ENCODE data around the gene MUCL1. TPM values are rescaled to one million over a fixed set of nuclear protein-coding genes. Genes with fewer than 3 reads are reported as not detected.

MUCL1 gene
- total and polyA plus RNA-seq, 4 donors, result not detected

GRCh38 chr12:54870048-54870447 is 15.7 kb downstream of the MUCL1 start:
- H3K4me1 ChIP-seq (ENCODE audit: control insufficient read depth in 4 of 4, insufficient read depth in 4 of 4, low read length in 3 of 4), result peaks cover 0 to 6% (median 1%) of the 10 kb centered on the region in 4 donors
- H3K4me3 ChIP-seq (ENCODE audit: low read depth in 1 of 3, low read length in 3 of 3), result no peak overlapping the region
- no peak overlapping the region for H3K27ac ChIP-seq (ENCODE audit: low read depth in 1 of 2, low read length in 2 of 2)
- H3K9me3 ChIP-seq (ENCODE audit: control insufficient read depth in 4 of 4, low read length in 3 of 4), result no peaks in the 10 kb centered on the region
- no peak overlapping the region for H3K9ac ChIP-seq (ENCODE audit: low read depth in 1 of 2, low read length in 2 of 2)
- TF ChIP-seq HNF4A (conservative IDR thresholded peaks at IDR 0.05) (peak in 1 of 2 donors; percentile 23), FOXA1 (IDR thresholded peaks at IDR 0.05) (no peak)
- no peak for DNase-seq (ENCODE audit: low spot score)
- WGBS, result 32% methylated on average over 1 of the region's 1 CpG
- H3K27me3 ChIP-seq (ENCODE audit: control insufficient read depth in 4 of 4, insufficient read depth in 4 of 4, low read length in 3 of 4), result no peaks in the 10 kb centered on the region
- no peaks in the 10 kb centered on the region for H3K36me3 ChIP-seq (ENCODE audit: control insufficient read depth in 4 of 4, insufficient read depth in 3 of 4, low read depth in 1 of 4, low read length in 3 of 4)

- H3K4me3 ChIP-seq (ENCODE audit: low read depth in 1 of 3, low read length in 3 of 3), result no peak overlapping the region
- no peaks in the 10 kb centered on the region for H3K9me3 ChIP-seq (ENCODE audit: control insufficient read depth in 4 of 4, low read length in 3 of 4)
- H3K36me3 ChIP-seq (ENCODE audit: control insufficient read depth in 4 of 4, insufficient read depth in 3 of 4, low read depth in 1 of 4, low read length in 3 of 4), result no peaks in the 10 kb centered on the region
- no peaks in the 10 kb centered on the region for H3K27me3 ChIP-seq (ENCODE audit: control insufficient read depth in 4 of 4, insufficient read depth in 4 of 4, low read length in 3 of 4)
- TF ChIP-seq HNF4G (IDR thresholded peaks at IDR 0.05) (no peak), GABPA (IDR thresholded peaks at IDR 0.05 in 1 of 2, conservative IDR thresholded peaks at IDR 0.05 in 1 of 2) (no peak), RXRA (IDR thresholded peaks at IDR 0.05) (no peak), NR2F2 (IDR thresholded peaks at IDR 0.05) (no peak), SP1 (IDR thresholded peaks at IDR 0.05) (no peak), YY1 (IDR thresholded peaks at IDR 0.05) (no peak), HNF4A (conservative IDR thresholded peaks at IDR 0.05) (no peak), RAD21 (IDR thresholded peaks at IDR 0.05) (no peak), FOXA1 (IDR thresholded peaks at IDR 0.05) (no peak), ZBTB33 (IDR thresholded peaks at IDR 0.05) (no peak), FOXA2 (IDR thresholded peaks at IDR 0.05) (no peak), REST (IDR thresholded peaks at IDR 0.05) (no peak), JUND (IDR thresholded peaks at IDR 0.05) (no peak), MAX (IDR thresholded peaks at IDR 0.05) (no peak), ATF3 (IDR thresholded peaks at IDR 0.05) (no peak)
- 83% methylated on average over 5 of the region's 5 CpGs for WGBS
- H3K27ac ChIP-seq (ENCODE audit: low read depth in 1 of 2, low read length in 2 of 2), result no peak overlapping the region
- H3K9ac ChIP-seq (ENCODE audit: low read depth in 1 of 2, low read length in 2 of 2), result no peak overlapping the region
- peaks cover 0 to 6% (median 1%) of the 10 kb centered on the region in 4 donors for H3K4me1 ChIP-seq (ENCODE audit: control insufficient read depth in 4 of 4, insufficient read depth in 4 of 4, low read length in 3 of 4)
- DNase-seq (ENCODE audit: low spot score), result no peak
These were observed 16.3 kb downstream of the MUCL1 start for GRCh38 chr12:54870617-54871016.

Measured in liver (tissue), 9 donors.